Uterus (tissue), 2 donors: Measurements from ENCODE around the gene KIAA1586.

Experiments
- POLR2A ChIP-seq, 2 donors: fragments of 450-650 bp; IDR thresholded peaks; one replicate each; pipeline ENCODE4 v1.6.1; 2016; ENCODE audit warnings: antibody characterized with exemption in 2 of 2, mild to moderate bottlenecking in 1 of 2, moderate library complexity in 1 of 2
- TF ChIP-seq, protein P1 (sequence below), 4 experiments: fragments of 200-600 bp in 2 of 4; fragments of 450-650 bp in 2 of 4; sonication (generic) in 2 of 4; IDR thresholded peaks; one replicate each; pipeline ENCODE4 v1.5.1; 2016 to 2019; ENCODE audit warnings: antibody characterized with exemption in 4 of 4, mild to moderate bottlenecking in 2 of 4, moderate library complexity in 1 of 4

DNA sequence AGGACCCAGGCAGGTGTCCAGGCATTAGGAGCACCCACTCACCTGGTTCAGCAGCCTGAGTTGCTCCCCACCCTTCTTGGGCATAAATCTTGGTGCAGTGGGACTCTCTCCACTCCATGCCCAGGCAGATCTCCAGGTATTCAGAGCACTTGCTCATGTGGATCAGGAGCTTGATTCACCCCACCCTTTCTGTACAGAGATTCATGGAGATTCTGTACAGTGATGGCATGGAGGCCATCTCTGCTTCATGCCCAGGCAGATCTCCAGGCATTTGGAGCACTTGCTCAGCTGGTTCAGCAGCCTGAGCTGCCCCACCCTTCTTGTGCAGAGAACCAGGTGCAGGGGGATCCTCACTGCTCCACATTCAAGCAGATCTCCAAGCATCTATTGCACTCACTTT lies 47.4 kb upstream of the KIAA1586 start:
- TF ChIP-seq, protein P1, sequence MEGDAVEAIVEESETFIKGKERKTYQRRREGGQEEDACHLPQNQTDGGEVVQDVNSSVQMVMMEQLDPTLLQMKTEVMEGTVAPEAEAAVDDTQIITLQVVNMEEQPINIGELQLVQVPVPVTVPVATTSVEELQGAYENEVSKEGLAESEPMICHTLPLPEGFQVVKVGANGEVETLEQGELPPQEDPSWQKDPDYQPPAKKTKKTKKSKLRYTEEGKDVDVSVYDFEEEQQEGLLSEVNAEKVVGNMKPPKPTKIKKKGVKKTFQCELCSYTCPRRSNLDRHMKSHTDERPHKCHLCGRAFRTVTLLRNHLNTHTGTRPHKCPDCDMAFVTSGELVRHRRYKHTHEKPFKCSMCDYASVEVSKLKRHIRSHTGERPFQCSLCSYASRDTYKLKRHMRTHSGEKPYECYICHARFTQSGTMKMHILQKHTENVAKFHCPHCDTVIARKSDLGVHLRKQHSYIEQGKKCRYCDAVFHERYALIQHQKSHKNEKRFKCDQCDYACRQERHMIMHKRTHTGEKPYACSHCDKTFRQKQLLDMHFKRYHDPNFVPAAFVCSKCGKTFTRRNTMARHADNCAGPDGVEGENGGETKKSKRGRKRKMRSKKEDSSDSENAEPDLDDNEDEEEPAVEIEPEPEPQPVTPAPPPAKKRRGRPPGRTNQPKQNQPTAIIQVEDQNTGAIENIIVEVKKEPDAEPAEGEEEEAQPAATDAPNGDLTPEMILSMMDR (IDR thresholded peaks at IDR 0.05), result no peak
- no peak for TF ChIP-seq POLR2A (IDR thresholded peaks at IDR 0.05)
